HEK293 (cell line): Measurements from ENCODE around the gene CHEK1.
A peak's percentile ranks its signal among the peaks of the same experiment; 100 is the strongest.

Experiments used
- CTCF ChIA-PET: fragments of 350-600 bp; formaldehyde crosslinking; extraction: SDS; loops from one replicate; lab custom pipeline; 2021; ENCODE audit warnings: antibody characterized with exemption; lab: Yijun Ruan, JAX
- POLR2A ChIA-PET: fragments of 300-600 bp; formaldehyde crosslinking; extraction: SDS; loops from one replicate; lab custom pipeline; 2020; ENCODE audit warnings: antibody characterized with exemption, inconsistent platforms; lab: Yijun Ruan, JAX
- H3K27ac ChIP-seq: fragments of 200-500 bp; sonication (Bioruptor generic); 2 replicates; pipeline ENCODE4 v1.5.1; 2014; ENCODE audit warnings: low read depth, low read length, control low read depth, inconsistent platforms; ENCODE audit errors: extremely low read depth
- H3K36me3 ChIP-seq, 2 experiments: fragments of 200-500 bp in 1 of 2; sonication (Bioruptor generic) in 1 of 2; 1 replicate in 1 of 2; 2 replicates in 1 of 2; pipeline ENCODE4 v1.5.1; 2014 to 2017; ENCODE audit warnings: inconsistent platforms in 2 of 2, low read length in 2 of 2; ENCODE audit not compliant: control insufficient read depth in 2 of 2, insufficient read depth in 1 of 2
- H3K4me1 ChIP-seq: fragments of 200-500 bp; sonication (Bioruptor generic); 2 replicates; pipeline ENCODE4 v1.5.1; 2014; ENCODE audit warnings: mild to moderate bottlenecking, low read length, inconsistent platforms; ENCODE audit not compliant: control insufficient read depth, insufficient read depth
- H3K4me3 ChIP-seq: 2 replicates; pipeline ENCODE4 v1.5.1; 2011; ENCODE audit warnings: low read depth, mild to moderate bottlenecking, control low read depth, low read length, moderate library complexity
- H3K9me3 ChIP-seq: fragments of 200-500 bp; sonication (Bioruptor generic); 2 replicates; pipeline ENCODE4 v1.5.1; 2014; ENCODE audit warnings: low read depth, low read length, inconsistent platforms; ENCODE audit not compliant: control insufficient read depth, insufficient read depth
- FEZF1 ChIP-seq: fragments of 450-650 bp; formaldehyde crosslinking; IDR thresholded peaks from 2 replicates; pipeline ENCODE4 v1.5.1; 2016; ENCODE audit warnings: missing biosample characterization, missing genetic modification characterization
- GFI1B ChIP-seq: fragments of 450-650 bp; formaldehyde crosslinking; IDR thresholded peaks from 2 replicates; pipeline ENCODE4 v1.5.1; 2016; ENCODE audit warnings: missing biosample characterization, missing genetic modification characterization
- GLI4 ChIP-seq: fragments of 450-650 bp; formaldehyde crosslinking; IDR thresholded peaks from 2 replicates; pipeline ENCODE4 v1.5.1; 2016; ENCODE audit warnings: missing biosample characterization, missing genetic modification characterization
- IKZF3 ChIP-seq: fragments of 450-650 bp; IDR thresholded peaks from 2 replicates; pipeline ENCODE4 v1.5.0; 2018; ENCODE audit warnings: missing biosample characterization, mild to moderate bottlenecking, missing genetic modification characterization, moderate library complexity
- KLF8 ChIP-seq: fragments of 450-650 bp; formaldehyde crosslinking; IDR thresholded peaks from 2 replicates; pipeline ENCODE4 v1.5.1; 2016; ENCODE audit warnings: missing biosample characterization, missing genetic modification characterization
- OVOL3 ChIP-seq: fragments of 450-650 bp; formaldehyde crosslinking; IDR thresholded peaks from 2 replicates; pipeline ENCODE4 v1.5.1; 2016; ENCODE audit warnings: missing biosample characterization, missing genetic modification characterization
- PBX3 ChIP-seq: sonication (generic); formaldehyde crosslinking; IDR thresholded peaks from 2 replicates; pipeline ENCODE4 v1.8.1; 2022; ENCODE audit warnings: mild to moderate bottlenecking, moderate library complexity, missing genetic modification reagents
- PRDM2 ChIP-seq: fragments of 450-650 bp; formaldehyde crosslinking; IDR thresholded peaks from 2 replicates; pipeline ENCODE4 v1.5.1; 2016; ENCODE audit warnings: missing biosample characterization, missing genetic modification characterization, borderline replicate concordance
- SP2 ChIP-seq: fragments of 450-650 bp; formaldehyde crosslinking; IDR thresholded peaks from 2 replicates; pipeline ENCODE4 v1.5.1; 2016; ENCODE audit warnings: missing biosample characterization, missing genetic modification characterization
- ZBTB44 ChIP-seq: fragments of 450-650 bp; IDR thresholded peaks from 2 replicates; pipeline ENCODE4 v1.5.1; 2018; ENCODE audit warnings: missing biosample characterization, mild to moderate bottlenecking, missing genetic modification characterization
- ZBTB48 ChIP-seq: fragments of 450-650 bp; formaldehyde crosslinking; IDR thresholded peaks from 2 replicates; pipeline ENCODE4 v1.5.1; 2016; ENCODE audit warnings: missing biosample characterization, missing genetic modification characterization
- ZBTB7A ChIP-seq: fragments of 450-650 bp; formaldehyde crosslinking; IDR thresholded peaks from 2 replicates; pipeline ENCODE4 v1.5.1; 2016; ENCODE audit warnings: low read depth, missing biosample characterization, missing genetic modification characterization
- ZBTB8A ChIP-seq: fragments of 450-650 bp; formaldehyde crosslinking; IDR thresholded peaks from 2 replicates; pipeline ENCODE4 v1.5.1; 2016; ENCODE audit warnings: missing biosample characterization, missing genetic modification characterization
- ZFP69B ChIP-seq: fragments of 450-650 bp; formaldehyde crosslinking; IDR thresholded peaks from 2 replicates; pipeline ENCODE4 v1.5.1; 2016; ENCODE audit warnings: missing biosample characterization, missing genetic modification characterization
- ZNF138 ChIP-seq: fragments of 450-650 bp; formaldehyde crosslinking; IDR thresholded peaks from 2 replicates; pipeline ENCODE4 v1.5.1; 2016; ENCODE audit warnings: missing biosample characterization, missing genetic modification characterization, borderline replicate concordance
- ZNF174 ChIP-seq: fragments of 450-650 bp; formaldehyde crosslinking; IDR thresholded peaks from 2 replicates; pipeline ENCODE4 v1.5.0; 2017; ENCODE audit warnings: missing biosample characterization, mild to moderate bottlenecking, missing genetic modification characterization
- ZNF202 ChIP-seq: fragments of 450-650 bp; formaldehyde crosslinking; IDR thresholded peaks from 2 replicates; pipeline ENCODE4 v1.5.1; 2016; ENCODE audit warnings: missing biosample characterization, missing genetic modification characterization, borderline replicate concordance
- ZNF223 ChIP-seq: fragments of 450-650 bp; formaldehyde crosslinking; IDR thresholded peaks from 2 replicates; pipeline ENCODE4 v1.5.1; 2016; ENCODE audit warnings: missing biosample characterization, missing genetic modification characterization
- ZNF26 ChIP-seq: fragments of 450-650 bp; formaldehyde crosslinking; IDR thresholded peaks from 2 replicates; pipeline ENCODE4 v1.5.1; 2016; ENCODE audit warnings: missing biosample characterization, missing genetic modification characterization
- ZNF366 ChIP-seq: fragments of 450-650 bp; formaldehyde crosslinking; conservative IDR thresholded peaks from 2 replicates; pipeline ENCODE4 v1.5.1; 2016; ENCODE audit warnings: missing biosample characterization, missing genetic modification characterization
- ZNF558 ChIP-seq: fragments of 450-650 bp; formaldehyde crosslinking; IDR thresholded peaks from 2 replicates; pipeline ENCODE4 v1.5.1; 2016; ENCODE audit warnings: missing biosample characterization, missing genetic modification characterization
- ZNF585B ChIP-seq: fragments of 450-650 bp; formaldehyde crosslinking; IDR thresholded peaks from 2 replicates; pipeline ENCODE4 v1.5.1; 2016; ENCODE audit warnings: missing biosample characterization, missing genetic modification characterization
- ZNF645 ChIP-seq: fragments of 450-650 bp; formaldehyde crosslinking; IDR thresholded peaks from 2 replicates; pipeline ENCODE4; 2016; ENCODE audit warnings: missing biosample characterization, missing genetic modification characterization
- ZNF792 ChIP-seq: fragments of 450-650 bp; formaldehyde crosslinking; IDR thresholded peaks from 2 replicates; pipeline ENCODE4 v1.5.1; 2016; ENCODE audit warnings: missing biosample characterization, missing genetic modification characterization

The CHEK1 gene

DNA sequence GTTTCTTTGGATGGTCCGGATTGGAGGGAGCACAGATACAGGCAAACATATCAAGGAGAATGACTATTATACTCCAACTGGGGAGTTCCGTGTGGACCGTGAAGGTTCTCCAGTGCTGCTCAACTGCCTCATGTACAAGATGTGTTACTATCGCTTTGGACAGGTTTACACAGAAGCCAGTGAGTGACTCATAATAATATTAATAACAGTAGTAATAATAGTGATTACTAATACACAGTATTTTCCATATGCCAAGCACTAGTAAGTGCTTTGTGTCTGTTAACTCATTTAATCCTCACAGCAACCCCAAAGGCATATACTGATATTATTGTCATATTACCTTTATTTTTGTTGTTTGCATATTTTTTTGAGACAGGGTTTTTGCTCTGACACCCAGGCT, 6.6 kb upstream of the CHEK1 start:
- CTCF ChIA-PET, result no interaction called here
- Histone ChIP-seq H3K27ac (no peak overlapping the region), H3K36me3 (peaks cover 38 to 89% of the 10 kb centered on the region in 2 experiments), H3K4me1 (no peaks in the 10 kb centered on the region), H3K9me3 (no peaks in the 10 kb centered on the region), H3K4me3 (no peak overlapping the region)
- TF ChIP-seq ZNF202 (no peak), SP2 (tag by site-specific recombination) (no peak), ZBTB44 (tag by site-specific recombination) (no peak), ZBTB8A (tag by site-specific recombination) (no peak), ZBTB48 (tag by site-specific recombination) (no peak), ZBTB7A (tag by site-specific recombination) (no peak), GLI4 (no peak), ZNF558 (no peak), ZNF26 (no peak), ZNF645 (tag by site-specific recombination) (no peak), KLF8 (tag by site-specific recombination) (no peak), ZNF138 (tag by site-specific recombination) (no peak), GFI1B (tag by site-specific recombination) (no peak), PRDM2 (tag by site-specific recombination) (no peak)
- POLR2A ChIA-PET, result no interaction called here

GRCh38 chr11:125621995-125622394, 3.0 kb upstream of the CHEK1 start:
- ChIA-PET POLR2A (interaction anchor here (0.6 to 1.4 kb wide), 3 partner anchors 29 to 266 kb away, joined by 3 to 5 read pairs (median 3); partner anchors contain the start of gene STT3A), CTCF (no interaction called here)
- Histone ChIP-seq H3K27ac (no peak overlapping the region), H3K4me1 (no peaks in the 10 kb centered on the region), H3K4me3 (no peak overlapping the region), H3K36me3 (peaks cover 18 to 55% of the 10 kb centered on the region in 2 experiments), H3K9me3 (no peaks in the 10 kb centered on the region)
- TF ChIP-seq ZNF174 (tag by site-specific recombination) (0 out of 2 replicates have a peak, but pooled peaks have one; percentile 21), OVOL3 (tag by site-specific recombination) (peak; percentile 63; the same call in 1 of the 2 replicates), ZNF223 (no peak), ZNF792 (tag by site-specific recombination) (no peak), ZNF366 (tag by site-specific recombination) (peak; percentile 26; the same call in 1 of the 2 replicates), ZFP69B (no peak), ZBTB48 (tag by site-specific recombination) (peak; percentile 68; the same call in 1 of the 2 replicates), ZNF585B (tag by site-specific recombination) (no peak), PBX3 (CRISPR knock-in tag) (no peak), FEZF1 (tag by site-specific recombination) (0 out of 2 replicates have a peak, but pooled peaks have one; percentile 23), IKZF3 (tag by site-specific recombination) (0 out of 2 replicates have a peak, but pooled peaks have one; percentile 26)
